GM12875 (cell line): ENCODE data around the gene KCNH2.
A peak's percentile ranks its signal among the peaks of the same experiment; 100 is the strongest.
"Not testable (repeated sequence)": the region's sequence is repeated elsewhere in the genome, so short reads cannot be mapped to it uniquely, and the experiment has no call there.

ENCODE experiments used
- H3K4me3 ChIP-seq: one replicate; pipeline ENCODE4 v1.5.1; 2011; ENCODE audit warnings: low read depth, low read length, control low read depth
- CTCF ChIP-seq: IDR thresholded peaks from 2 replicates; pipeline ENCODE4 v1.5.1; 2011; ENCODE audit warnings: low read depth, mild to moderate bottlenecking, control low read depth, inconsistent platforms, low read length, moderate library complexity, borderline replicate concordance; ENCODE audit not compliant: insufficient read depth

The KCNH2 gene

GRCh38 chr7:151014950-151015349 lies 36.8 kb upstream of the KCNH2 start:
- no peak overlapping the region for H3K4me3 ChIP-seq
- no peak for TF ChIP-seq CTCF

GRCh38 chr7:151013733-151014497 lies 35.8 kb upstream of the KCNH2 start:
- peak; percentile 26; the same call in 1 of the 2 replicates for TF ChIP-seq CTCF
- peak overlapping the region; percentile 30 for H3K4me3 ChIP-seq

DNA sequence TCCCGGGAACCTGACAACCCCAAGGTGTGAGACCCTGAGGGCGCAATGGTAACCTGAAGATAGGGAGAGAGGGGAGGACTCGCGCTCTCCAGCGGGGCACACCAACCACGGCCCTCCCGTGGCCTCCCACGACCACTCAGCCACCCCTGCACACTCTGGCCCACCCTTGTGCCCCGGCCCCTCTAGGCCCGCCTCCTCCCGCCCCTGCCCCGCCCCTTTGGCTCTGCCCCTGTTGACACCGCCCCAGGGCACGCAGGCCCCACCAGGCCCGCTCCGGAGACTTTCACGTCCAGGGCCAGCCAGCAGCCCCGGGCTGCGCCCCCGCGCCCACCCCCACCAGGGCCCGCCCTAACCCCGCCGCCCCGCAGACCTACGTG lies 35.2 kb upstream of the KCNH2 start:
- no peak for TF ChIP-seq CTCF
- no peak overlapping the region for H3K4me3 ChIP-seq

- no peak overlapping the region for H3K4me3 ChIP-seq
- TF ChIP-seq CTCF, result peak; percentile 41; the same call in 1 of the 2 replicates
Observed at GRCh38 chr7:151012911-151013347, 34.8 kb upstream of the KCNH2 start.

DNA sequence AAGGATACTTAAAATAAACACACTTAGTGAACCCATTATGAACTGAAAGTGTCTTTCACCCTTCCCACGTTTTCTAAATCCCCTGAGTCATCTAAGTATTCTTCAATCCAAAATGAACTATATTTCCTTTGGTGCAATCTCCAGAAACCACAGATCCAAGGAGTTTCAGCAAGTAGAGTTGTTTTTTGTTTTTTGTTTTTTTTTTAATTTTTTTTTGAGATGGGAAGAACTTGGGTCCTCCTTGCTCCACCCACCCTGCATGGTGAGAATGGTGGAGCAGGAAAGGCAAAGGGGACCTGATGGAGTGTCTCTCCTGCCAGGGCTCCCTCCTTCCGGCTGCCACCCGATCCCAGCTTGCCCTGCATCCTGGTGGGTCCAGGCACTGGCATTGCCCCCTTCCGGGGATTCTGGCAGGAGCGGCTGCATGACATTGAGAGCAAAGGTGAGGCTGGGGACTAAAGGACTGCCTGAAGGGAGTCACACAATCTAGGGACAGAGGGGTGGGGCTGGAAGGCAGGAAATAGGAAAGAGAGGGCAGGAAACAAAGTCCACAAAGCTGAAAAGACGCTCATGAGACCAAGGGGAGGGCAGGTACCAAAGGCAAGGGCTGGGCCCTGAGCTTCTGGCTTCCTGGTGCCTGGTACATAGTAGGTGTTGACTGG lies 34.0 kb upstream of the KCNH2 start:
- TF ChIP-seq CTCF, result no peak
- H3K4me3 ChIP-seq, result no peak overlapping the region

- H3K4me3 ChIP-seq, result not testable (repeated sequence)
Observed at GRCh38 chr7:151011616-151012015, 33.5 kb upstream of the KCNH2 start.

DNA sequence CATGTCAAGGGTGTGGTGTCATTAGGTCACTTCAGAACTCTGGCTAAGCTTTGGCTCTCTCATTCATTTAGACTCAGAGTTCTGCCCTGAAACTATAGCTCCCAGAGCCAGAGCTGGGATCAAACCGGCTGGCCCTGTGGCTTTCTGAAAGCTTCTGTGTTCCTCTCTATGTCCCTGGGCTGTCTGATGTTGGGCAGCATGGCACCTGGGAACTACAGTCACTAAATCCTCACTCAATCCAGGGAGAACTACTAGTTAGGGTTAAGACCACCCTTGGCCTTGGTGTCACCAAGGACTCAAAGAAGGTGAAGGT lies 32.9 kb upstream of the KCNH2 start:
- TF ChIP-seq CTCF, result no peak
- H3K4me3 ChIP-seq, result no peak overlapping the region
